ENCODE results near the gene LRRC46. TPM values are rescaled to one million over a fixed set of nuclear protein-coding genes. Genes with fewer than 3 reads are reported as not detected.

LRRC46 gene
- total and polyA plus RNA-seq, 5 donors from 2014 or later, result 0.11 to 0.48 (median 0.20) TPM

- peaks cover 57% of the 10 kb centered on the region for H3K27me3 Mint-ChIP-seq
- ATAC-seq (ENCODE audit: low read depth in 2 of 2), result no peak
- H3K27me3 ChIP-seq (ENCODE audit: control insufficient read depth, insufficient read depth, low read length), result peaks cover 40% of the 10 kb centered on the region
Measured at GRCh38 chr17:47844814-47845715, 13.6 kb downstream of the LRRC46 start.

DNA sequence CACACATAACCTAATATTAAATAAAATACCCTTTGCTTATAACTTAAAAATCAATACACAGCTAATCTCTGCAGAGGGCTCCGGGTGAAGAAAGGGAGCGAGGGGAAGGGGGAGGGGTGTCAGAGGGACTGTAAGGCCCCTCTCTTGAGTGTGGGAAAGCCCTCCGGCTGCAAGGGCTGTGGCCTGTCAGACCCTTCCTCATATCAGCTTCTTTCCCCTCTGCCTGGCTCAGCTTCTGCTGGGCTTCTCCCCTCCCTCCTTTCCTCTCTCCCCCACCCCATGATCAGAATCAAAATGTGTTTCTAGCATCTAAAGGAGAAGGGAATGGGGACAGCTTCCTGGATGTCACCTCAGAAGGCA, 14.2 kb downstream of the LRRC46 start:
- peaks cover 45% of the 10 kb centered on the region for H3K27me3 ChIP-seq (ENCODE audit: control insufficient read depth, insufficient read depth, low read length)
- H3K4me1 ChIP-seq (ENCODE audit: control insufficient read depth, insufficient read depth, low read length, poor library complexity, severe bottlenecking), result peaks cover 32% of the 10 kb centered on the region
- H3K36me3 ChIP-seq (ENCODE audit: control insufficient read depth, insufficient read depth, low read length), result no peaks in the 10 kb centered on the region
- H3K4me1 Mint-ChIP-seq, result peaks cover 0 to 37% (median 16%) of the 10 kb centered on the region in 4 donors
- no peaks in the 10 kb centered on the region for H3K9me3 Mint-ChIP-seq
- no peak overlapping the region for H3K4me3 Mint-ChIP-seq
- H3K27me3 Mint-ChIP-seq, result peaks cover 64% of the 10 kb centered on the region
- no peak for DNase-seq
- H3K36me3 Mint-ChIP-seq, result no peaks in the 10 kb centered on the region
- H3K27ac Mint-ChIP-seq, result peak overlapping the region in 1 of 3 donors; percentile 63
- H3K9me3 ChIP-seq (ENCODE audit: control insufficient read depth in 2 of 2, low read length in 2 of 2), result no peaks in the 10 kb centered on the region
- no peak overlapping the region for H3K4me3 ChIP-seq (ENCODE audit: low read depth, low read length)
- H3K27ac ChIP-seq (ENCODE audit: insufficient read depth, low read length, poor library complexity, severe bottlenecking), result no peak overlapping the region
- ATAC-seq (ENCODE audit: low read depth in 2 of 2), result no peak

More at GRCh38 chr17:47844814-47845715, 13.6 kb downstream of the LRRC46 start:
- H3K9me3 ChIP-seq (ENCODE audit: control insufficient read depth in 2 of 2, low read length in 2 of 2), result no peaks in the 10 kb centered on the region
- no peak overlapping the region for H3K4me3 ChIP-seq (ENCODE audit: low read depth, low read length)
- H3K4me1 ChIP-seq (ENCODE audit: control insufficient read depth, insufficient read depth, low read length, poor library complexity, severe bottlenecking), result peaks cover 32% of the 10 kb centered on the region
- Mint-ChIP-seq H3K4me1 (peaks cover 0 to 37% (median 19%) of the 10 kb centered on the region in 4 donors), H3K9me3 (no peaks in the 10 kb centered on the region), H3K27ac (peak overlapping the region in 1 of 3 donors; percentile 20), H3K36me3 (no peaks in the 10 kb centered on the region), H3K4me3 (peak overlapping the region in 1 of 4 donors; percentile 2)
- no peak overlapping the region for H3K27ac ChIP-seq (ENCODE audit: insufficient read depth, low read length, poor library complexity, severe bottlenecking)
- H3K36me3 ChIP-seq (ENCODE audit: control insufficient read depth, insufficient read depth, low read length), result no peaks in the 10 kb centered on the region
- DNase-seq, result no peak

- H3K27me3 Mint-ChIP-seq, result peaks cover 68% of the 10 kb centered on the region
- peak overlapping the region in 1 of 4 donors; percentile 58 for H3K4me3 Mint-ChIP-seq
- Histone ChIP-seq H3K36me3 (ENCODE audit: control insufficient read depth, insufficient read depth, low read length) (no peaks in the 10 kb centered on the region), H3K9me3 (ENCODE audit: control insufficient read depth in 2 of 2, low read length in 2 of 2) (no peaks in the 10 kb centered on the region), H3K27ac (ENCODE audit: insufficient read depth, low read length, poor library complexity, severe bottlenecking) (no peak overlapping the region), H3K4me3 (ENCODE audit: low read depth, low read length) (no peak overlapping the region), H3K4me1 (ENCODE audit: control insufficient read depth, insufficient read depth, low read length, poor library complexity, severe bottlenecking) (peaks cover 31% of the 10 kb centered on the region), H3K27me3 (ENCODE audit: control insufficient read depth, insufficient read depth, low read length) (peaks cover 45% of the 10 kb centered on the region)
- ATAC-seq (ENCODE audit: low read depth in 2 of 2) (no peak), DNase-seq (no peak)
- H3K9me3 Mint-ChIP-seq, result no peaks in the 10 kb centered on the region
- no peak overlapping the region for H3K27ac Mint-ChIP-seq
- H3K36me3 Mint-ChIP-seq, result no peaks in the 10 kb centered on the region
- peaks cover 0 to 31% (median 14%) of the 10 kb centered on the region in 4 donors for H3K4me1 Mint-ChIP-seq
Measured at GRCh38 chr17:47846716-47847340, 15.4 kb downstream of the LRRC46 start.

GRCh38 chr17:47847341-47848197, 16.1 kb downstream of the LRRC46 start:
- H3K4me3 ChIP-seq (ENCODE audit: low read depth, low read length), result no peak overlapping the region
- ATAC-seq (ENCODE audit: low read depth in 2 of 2), result no peak
- DNase-seq, result peak in 1 of 3 donors; percentile 45
- no peak overlapping the region for H3K27ac ChIP-seq (ENCODE audit: insufficient read depth, low read length, poor library complexity, severe bottlenecking)
- no peaks in the 10 kb centered on the region for H3K36me3 ChIP-seq (ENCODE audit: control insufficient read depth, insufficient read depth, low read length)
- Mint-ChIP-seq H3K36me3 (no peaks in the 10 kb centered on the region), H3K27me3 (peaks cover 75% of the 10 kb centered on the region), H3K4me1 (peaks cover 0 to 33% (median 16%) of the 10 kb centered on the region in 4 donors), H3K4me3 (peak overlapping the region in 1 of 4 donors; percentile 3), H3K27ac (no peak overlapping the region), H3K9me3 (peaks cover 0 to 2% (median 0%) of the 10 kb centered on the region in 7 donors)
- H3K4me1 ChIP-seq (ENCODE audit: control insufficient read depth, insufficient read depth, low read length, poor library complexity, severe bottlenecking), result peaks cover 32% of the 10 kb centered on the region
- peaks cover 48% of the 10 kb centered on the region for H3K27me3 ChIP-seq (ENCODE audit: control insufficient read depth, insufficient read depth, low read length)
- H3K9me3 ChIP-seq (ENCODE audit: control insufficient read depth in 2 of 2, low read length in 2 of 2), result no peaks in the 10 kb centered on the region

DNA sequence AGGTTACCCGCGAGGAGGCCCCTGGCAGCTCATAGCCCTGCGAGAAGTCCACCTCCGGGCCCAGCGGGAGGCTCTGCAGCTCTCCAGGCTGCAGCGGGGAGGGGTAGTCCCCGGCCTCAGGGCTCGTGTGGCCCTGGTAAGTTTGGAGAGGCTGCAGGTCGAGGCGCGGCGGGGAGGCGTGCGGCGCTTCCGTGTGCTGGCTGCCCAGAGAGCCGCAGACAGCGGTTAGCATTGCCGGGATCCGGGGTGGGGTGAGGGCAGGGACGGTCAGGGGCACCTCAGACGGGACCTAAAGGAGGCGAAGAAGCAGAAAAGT, 16.7 kb downstream of the LRRC46 start:
- DNase-seq (no peak), ATAC-seq (ENCODE audit: low read depth in 2 of 2) (no peak)
- Histone ChIP-seq H3K27me3 (ENCODE audit: control insufficient read depth, insufficient read depth, low read length) (peaks cover 52% of the 10 kb centered on the region), H3K27ac (ENCODE audit: insufficient read depth, low read length, poor library complexity, severe bottlenecking) (no peak overlapping the region), H3K4me1 (ENCODE audit: control insufficient read depth, insufficient read depth, low read length, poor library complexity, severe bottlenecking) (peaks cover 32% of the 10 kb centered on the region), H3K4me3 (ENCODE audit: low read depth, low read length) (no peak overlapping the region), H3K9me3 (ENCODE audit: control insufficient read depth in 2 of 2, low read length in 2 of 2) (no peaks in the 10 kb centered on the region), H3K36me3 (ENCODE audit: control insufficient read depth, insufficient read depth, low read length) (no peaks in the 10 kb centered on the region)
- peaks cover 0 to 2% (median 0%) of the 10 kb centered on the region in 7 donors for H3K9me3 Mint-ChIP-seq
- H3K4me3 Mint-ChIP-seq, result no peak overlapping the region
- H3K27me3 Mint-ChIP-seq, result peaks cover 81% of the 10 kb centered on the region
- no peaks in the 10 kb centered on the region for H3K36me3 Mint-ChIP-seq
- no peak overlapping the region for H3K27ac Mint-ChIP-seq
- peaks cover 0 to 28% (median 12%) of the 10 kb centered on the region in 4 donors for H3K4me1 Mint-ChIP-seq

GRCh38 chr17:47850373-47850691, 18.9 kb downstream of the LRRC46 start:
- peaks cover 0 to 2% (median 0%) of the 10 kb centered on the region in 7 donors for H3K9me3 Mint-ChIP-seq
- ATAC-seq (ENCODE audit: low read depth in 2 of 2), result no peak
- H3K36me3 Mint-ChIP-seq, result no peaks in the 10 kb centered on the region
- H3K4me3 Mint-ChIP-seq, result peak overlapping the region in 3 of 4 donors; percentile 27 to 72 (median 64)
- peaks cover 0 to 26% (median 10%) of the 10 kb centered on the region in 4 donors for H3K4me1 Mint-ChIP-seq
- Histone ChIP-seq H3K9me3 (ENCODE audit: control insufficient read depth in 2 of 2, low read length in 2 of 2) (no peaks in the 10 kb centered on the region), H3K36me3 (ENCODE audit: control insufficient read depth, insufficient read depth, low read length) (no peaks in the 10 kb centered on the region), H3K4me1 (ENCODE audit: control insufficient read depth, insufficient read depth, low read length, poor library complexity, severe bottlenecking) (peaks cover 32% of the 10 kb centered on the region), H3K4me3 (ENCODE audit: low read depth, low read length) (no peak overlapping the region), H3K27me3 (ENCODE audit: control insufficient read depth, insufficient read depth, low read length) (peaks cover 59% of the 10 kb centered on the region), H3K27ac (ENCODE audit: insufficient read depth, low read length, poor library complexity, severe bottlenecking) (no peak overlapping the region)
- DNase-seq, result no peak
- peaks cover 88% of the 10 kb centered on the region for H3K27me3 Mint-ChIP-seq
- H3K27ac Mint-ChIP-seq, result no peak overlapping the region

DNA sequence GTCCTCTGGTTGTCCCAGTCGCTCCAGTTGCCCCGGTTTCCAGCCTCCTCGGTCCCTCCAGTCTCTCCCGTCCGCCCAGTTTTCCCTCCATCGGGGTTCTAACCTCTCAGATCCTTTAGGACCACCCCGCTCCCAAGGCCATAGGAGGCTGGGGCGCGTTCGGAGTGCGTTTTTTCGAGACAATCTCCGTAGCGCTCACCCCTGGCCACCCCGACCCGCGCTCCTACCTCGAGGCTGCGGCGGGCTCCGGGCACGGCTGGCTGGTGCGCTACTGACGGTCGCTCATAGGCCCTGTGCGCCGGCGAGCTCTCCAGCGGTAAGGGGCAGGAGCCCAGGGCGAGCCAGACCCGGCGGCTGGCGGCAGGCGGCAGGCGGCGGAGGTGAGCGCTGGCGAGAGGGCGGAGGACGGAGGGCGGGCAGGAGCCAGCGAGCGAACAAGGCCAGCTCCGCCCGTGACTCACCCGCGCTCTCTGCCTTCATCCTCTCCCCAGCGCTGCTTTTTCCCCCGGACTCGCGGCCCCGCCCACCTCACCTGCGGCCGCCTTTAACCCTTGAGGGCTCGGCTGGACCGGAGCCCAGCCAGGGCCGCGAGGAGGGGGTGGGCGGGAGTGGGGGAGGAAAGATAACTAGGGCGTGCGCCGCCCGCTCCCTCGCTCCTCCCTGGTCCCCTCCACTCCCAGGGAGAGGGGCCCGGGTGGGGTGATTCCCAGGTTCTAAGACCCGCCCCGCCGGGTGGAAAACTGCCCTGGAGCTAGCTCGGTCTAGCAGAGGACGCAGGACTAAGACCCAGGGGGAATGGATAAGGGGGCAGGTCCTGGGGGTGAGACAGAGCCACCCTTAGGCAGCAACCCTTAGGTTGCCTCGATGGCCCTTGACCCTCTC, 19.5 kb downstream of the LRRC46 start, which contains the start of gene SP6:
Gene SP6, minus strand, starts transcription at position 472 of the 882 bp plus-strand sequence. CDS start 2,734 bp downstream, outside the sequence.
- H3K9me3 ChIP-seq (ENCODE audit: control insufficient read depth in 2 of 2, low read length in 2 of 2), result no peaks in the 10 kb centered on the region
- DNase-seq (peak; percentile 36 to 64 (median 37)), ATAC-seq (ENCODE audit: low read depth in 2 of 2) (peak; percentile 71 to 76)
- H3K4me3 ChIP-seq (ENCODE audit: low read depth, low read length), result no peak within 1 kb of the TSS
- Mint-ChIP-seq H3K36me3 (no peaks in the 10 kb centered on the region), H3K27ac (peak within 1 kb of the TSS in 1 of 3 donors; percentile 14), H3K4me1 (peaks cover 0 to 26% (median 10%) of the 10 kb centered on the region in 4 donors), H3K27me3 (peaks cover 88% of the 10 kb centered on the region), H3K9me3 (peaks cover 0 to 2% (median 0%) of the 10 kb centered on the region in 7 donors), H3K4me3 (peak within 1 kb of the TSS; percentile 27 to 72 (median 58))
- no peak within 1 kb of the TSS for H3K27ac ChIP-seq (ENCODE audit: insufficient read depth, low read length, poor library complexity, severe bottlenecking)
- peaks cover 32% of the 10 kb centered on the region for H3K4me1 ChIP-seq (ENCODE audit: control insufficient read depth, insufficient read depth, low read length, poor library complexity, severe bottlenecking)
- peaks cover 53% of the 10 kb centered on the region for H3K27me3 ChIP-seq (ENCODE audit: control insufficient read depth, insufficient read depth, low read length)
- H3K36me3 ChIP-seq (ENCODE audit: control insufficient read depth, insufficient read depth, low read length), result no peaks in the 10 kb centered on the region
